Measurements from ENCODE around the gene KIF3A.

Gene KIF3A

DNA sequence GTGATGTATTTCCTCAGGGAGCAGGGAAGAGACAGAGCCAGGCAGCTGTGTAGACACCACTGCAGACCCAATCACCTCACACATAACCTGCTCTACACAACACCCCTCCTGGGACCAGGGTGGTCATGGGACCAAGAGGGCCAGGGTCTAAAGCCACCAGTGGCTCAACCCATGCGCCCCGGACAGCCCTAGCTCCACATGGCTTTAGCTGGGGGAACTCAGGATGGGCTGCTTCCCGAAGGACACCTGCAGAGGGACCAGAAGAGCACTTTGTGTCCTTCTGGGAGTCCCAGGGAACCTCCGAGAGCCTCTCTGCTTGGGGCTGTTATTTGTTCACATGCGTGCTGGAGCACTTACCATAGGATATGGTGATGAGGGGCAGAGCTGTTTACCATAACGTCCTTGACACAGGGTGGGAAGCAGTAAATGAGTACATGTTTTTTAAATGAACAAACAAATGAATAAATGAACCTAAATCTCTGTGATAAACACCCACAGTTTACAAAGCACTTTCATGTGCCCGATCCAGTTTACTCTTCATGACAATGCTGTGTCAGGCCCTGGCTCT, 27.4 kb upstream of the KIF3A start:
- DNase-seq = no peak
- Mint-ChIP-seq H3K9me3 (no peaks in the 10 kb centered on the region), H3K27me3 (peaks cover 0 to 18% of the 10 kb centered on the region in 2 donors)

GRCh38 chr5:132764051-132764450, 26.7 kb upstream of the KIF3A start:
- no peak for DNase-seq

More for the DNA sequence above, 27.4 kb upstream of the KIF3A start:
- no peak overlapping the region for H3K27ac Mint-ChIP-seq
- H3K36me3 Mint-ChIP-seq = peaks cover 0 to 7% of the 10 kb centered on the region in 2 donors
- ATAC-seq (replicated peaks) = no peak
- H3K4me3 Mint-ChIP-seq = no peak overlapping the region
- H3K4me1 Mint-ChIP-seq = peaks cover 0 to 4% of the 10 kb centered on the region in 2 donors

GRCh38 chr5:132763181-132764036, 26.1 kb upstream of the KIF3A start:
- Mint-ChIP-seq H3K9me3 (no peaks in the 10 kb centered on the region), H3K4me1 (peaks cover 0 to 4% of the 10 kb centered on the region in 2 donors), H3K27me3 (peaks cover 0 to 12% of the 10 kb centered on the region in 2 donors), H3K4me3 (no peak overlapping the region), H3K36me3 (peaks cover 0 to 7% of the 10 kb centered on the region in 2 donors), H3K27ac (no peak overlapping the region)
- DNase-seq = no peak
- ATAC-seq (replicated peaks) = no peak

More at GRCh38 chr5:132764051-132764450, 26.7 kb upstream of the KIF3A start:
- Mint-ChIP-seq H3K27me3 (peaks cover 0 to 18% of the 10 kb centered on the region in 2 donors), H3K4me1 (peaks cover 0 to 4% of the 10 kb centered on the region in 2 donors), H3K4me3 (no peak overlapping the region), H3K9me3 (no peaks in the 10 kb centered on the region), H3K36me3 (peaks cover 0 to 7% of the 10 kb centered on the region in 2 donors), H3K27ac (no peak overlapping the region)
- ATAC-seq (replicated peaks) = no peak

- Mint-ChIP-seq H3K4me1 (peaks cover 0 to 4% of the 10 kb centered on the region in 2 donors), H3K9me3 (no peaks in the 10 kb centered on the region), H3K27ac (no peak overlapping the region), H3K27me3 (peaks cover 0 to 10% of the 10 kb centered on the region in 2 donors), H3K4me3 (no peak overlapping the region), H3K36me3 (peaks cover 0 to 7% of the 10 kb centered on the region in 2 donors)
- ATAC-seq (replicated peaks) (no peak), DNase-seq (no peak)
These were observed 25.1 kb upstream of the KIF3A start for GRCh38 chr5:132762246-132763000.

DNA sequence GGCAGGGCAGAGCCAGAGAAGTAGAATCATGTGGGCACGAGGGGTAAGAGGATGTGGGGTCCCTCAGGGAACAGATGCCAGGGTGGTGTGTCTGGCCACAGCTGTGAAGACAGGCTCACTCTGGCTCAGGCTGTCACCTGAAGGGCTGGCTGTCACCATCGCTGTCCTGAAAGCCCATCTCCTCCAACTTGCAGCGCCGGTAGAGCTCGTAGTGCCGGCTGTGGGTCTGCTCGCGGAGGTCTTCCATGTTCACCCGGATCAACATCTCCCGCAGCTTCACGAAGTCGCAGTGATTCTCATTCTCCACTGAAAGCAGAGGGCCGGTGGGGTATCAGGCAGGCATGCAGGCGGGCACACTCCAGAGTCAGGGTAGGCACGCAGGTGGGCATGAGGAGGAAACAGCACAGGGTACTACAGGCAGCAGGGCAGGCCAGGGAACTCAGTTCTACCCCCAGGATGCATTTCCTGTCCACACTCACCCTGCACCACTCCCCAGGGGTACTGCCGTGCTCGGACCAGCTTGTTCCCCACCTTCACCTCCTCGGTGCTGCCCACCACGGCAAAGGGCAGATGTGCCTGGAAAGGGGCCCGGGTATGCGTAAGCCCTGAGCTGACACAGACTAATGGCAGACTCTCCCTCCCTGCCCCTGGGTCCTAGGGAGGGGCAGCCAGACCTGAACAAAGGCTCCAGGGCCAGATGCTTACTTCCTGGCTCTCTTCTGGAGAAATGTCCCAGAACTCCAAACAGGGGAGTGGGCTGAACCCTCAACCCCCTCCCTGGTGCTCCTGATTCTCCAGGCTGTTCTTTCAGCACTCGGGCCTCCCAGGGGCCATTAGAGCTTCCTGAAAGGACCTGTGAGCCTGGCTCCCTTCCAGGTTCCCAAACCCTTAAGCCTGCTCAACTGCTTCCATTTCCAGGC, 24.2 kb upstream of the KIF3A start:
- Mint-ChIP-seq H3K4me3 (no peak overlapping the region), H3K27ac (no peak overlapping the region), H3K4me1 (peaks cover 0 to 4% of the 10 kb centered on the region in 2 donors), H3K36me3 (peaks cover 0 to 7% of the 10 kb centered on the region in 2 donors), H3K9me3 (no peaks in the 10 kb centered on the region), H3K27me3 (peaks cover 0 to 2% of the 10 kb centered on the region in 2 donors)
- DNase-seq (no peak), ATAC-seq (replicated peaks) (no peak)

DNA sequence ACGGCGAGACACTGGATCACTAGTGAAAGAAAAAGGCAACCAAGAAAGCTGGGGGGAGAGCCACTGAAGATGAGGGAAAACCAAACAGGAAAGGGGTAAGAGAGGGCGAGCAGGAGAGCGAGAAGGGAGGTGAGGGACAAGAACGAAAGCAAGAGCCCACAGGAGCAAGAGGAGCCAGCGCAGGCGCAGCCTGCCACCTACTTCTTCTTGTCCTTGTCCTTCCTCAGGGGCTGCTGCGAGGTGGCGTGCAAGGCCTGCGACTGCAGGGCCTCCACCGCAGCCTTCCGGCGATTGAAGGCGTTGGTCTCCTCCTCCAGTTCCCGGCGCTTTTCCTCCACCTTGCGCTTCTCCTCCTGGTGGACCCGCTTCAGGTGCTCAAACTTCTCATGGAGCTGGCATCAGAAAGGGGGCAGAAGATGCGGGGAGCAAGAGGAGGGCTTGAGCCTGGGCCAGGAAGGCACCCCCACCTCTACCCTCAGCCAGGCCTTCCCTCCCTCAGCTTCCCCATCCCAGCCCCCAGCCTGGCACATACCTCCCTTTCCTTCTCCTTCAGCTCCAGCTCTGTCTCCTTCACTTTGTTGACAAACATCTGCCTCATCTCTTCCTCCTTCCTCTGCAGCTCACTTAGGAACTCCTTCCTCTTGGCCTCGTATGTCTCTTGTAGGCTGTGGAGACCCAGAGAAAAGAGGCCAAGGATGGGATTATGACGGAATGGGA, 23.4 kb upstream of the KIF3A start:
- Mint-ChIP-seq H3K27me3 (no peaks in the 10 kb centered on the region), H3K9me3 (no peaks in the 10 kb centered on the region), H3K4me3 (no peak overlapping the region), H3K27ac (no peak overlapping the region), H3K36me3 (peaks cover 0 to 7% of the 10 kb centered on the region in 2 donors), H3K4me1 (peaks cover 0 to 4% of the 10 kb centered on the region in 2 donors)
- DNase-seq = no peak
- no peak for ATAC-seq (replicated peaks)

DNA sequence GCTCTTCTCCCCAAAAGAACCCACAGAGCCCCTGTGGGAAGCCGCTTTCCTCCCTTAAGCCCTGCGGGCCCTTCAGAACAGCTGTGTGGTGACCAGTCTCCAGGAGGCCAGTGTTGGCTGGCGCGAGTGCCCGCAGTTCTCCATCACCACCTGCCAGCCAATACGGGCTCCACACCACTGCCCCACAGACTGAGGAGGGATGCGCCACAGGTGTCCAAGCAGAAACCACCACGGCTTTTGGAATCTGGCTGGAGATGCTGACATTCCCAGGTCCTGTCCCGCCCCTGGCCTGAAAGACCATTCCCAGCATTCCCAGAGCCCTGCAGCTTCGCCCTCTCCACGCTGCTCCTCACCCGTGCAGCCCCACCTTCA, 22.7 kb upstream of the KIF3A start:
- no peak overlapping the region for H3K27ac Mint-ChIP-seq
- H3K36me3 Mint-ChIP-seq = peaks cover 0 to 7% of the 10 kb centered on the region in 2 donors

GRCh38 chr5:132759114-132760048, 22.0 kb upstream of the KIF3A start:
- Mint-ChIP-seq H3K36me3 (peaks cover 0 to 7% of the 10 kb centered on the region in 2 donors), H3K4me1 (peaks cover 0 to 4% of the 10 kb centered on the region in 2 donors), H3K27me3 (peaks cover 0 to 10% of the 10 kb centered on the region in 2 donors), H3K9me3 (no peaks in the 10 kb centered on the region), H3K4me3 (no peak overlapping the region), H3K27ac (no peak overlapping the region)
- DNase-seq (no peak), ATAC-seq (replicated peaks) (no peak)

More for the DNA sequence above, 22.7 kb upstream of the KIF3A start:
- DNase-seq = no peak
- peaks cover 0 to 4% of the 10 kb centered on the region in 2 donors for H3K4me1 Mint-ChIP-seq
- ATAC-seq (replicated peaks) = no peak
- H3K27me3 Mint-ChIP-seq = peaks cover 0 to 4% of the 10 kb centered on the region in 2 donors
- H3K4me3 Mint-ChIP-seq = no peak overlapping the region
- no peaks in the 10 kb centered on the region for H3K9me3 Mint-ChIP-seq

DNA sequence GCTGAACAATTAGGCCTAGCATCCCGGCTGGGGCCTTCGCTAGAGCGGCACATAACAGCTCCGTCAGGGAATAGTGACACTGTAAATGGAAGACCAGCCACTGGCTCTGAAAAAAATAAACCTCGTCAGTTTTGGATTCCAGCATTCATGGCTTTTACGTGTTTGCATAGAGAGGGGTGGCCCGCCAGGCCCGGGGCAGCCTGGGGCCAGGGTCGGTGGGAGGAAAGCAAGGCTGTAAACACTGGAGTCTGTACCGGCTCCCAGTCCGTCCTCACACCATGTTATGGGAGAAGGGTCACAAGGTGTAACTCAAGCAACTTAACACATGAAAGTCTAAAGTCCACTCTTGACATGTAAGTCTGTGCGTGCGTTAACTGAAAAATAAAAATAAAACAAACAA, 21.1 kb upstream of the KIF3A start:
- H3K36me3 Mint-ChIP-seq = peaks cover 0 to 5% of the 10 kb centered on the region in 2 donors
- peaks cover 0 to 4% of the 10 kb centered on the region in 2 donors for H3K4me1 Mint-ChIP-seq
- H3K27me3 Mint-ChIP-seq = peaks cover 0 to 17% of the 10 kb centered on the region in 2 donors
- no peak for ATAC-seq (replicated peaks)
- H3K4me3 Mint-ChIP-seq = no peak overlapping the region
- H3K27ac Mint-ChIP-seq = no peak overlapping the region
- DNase-seq = no peak
- no peaks in the 10 kb centered on the region for H3K9me3 Mint-ChIP-seq

DNA sequence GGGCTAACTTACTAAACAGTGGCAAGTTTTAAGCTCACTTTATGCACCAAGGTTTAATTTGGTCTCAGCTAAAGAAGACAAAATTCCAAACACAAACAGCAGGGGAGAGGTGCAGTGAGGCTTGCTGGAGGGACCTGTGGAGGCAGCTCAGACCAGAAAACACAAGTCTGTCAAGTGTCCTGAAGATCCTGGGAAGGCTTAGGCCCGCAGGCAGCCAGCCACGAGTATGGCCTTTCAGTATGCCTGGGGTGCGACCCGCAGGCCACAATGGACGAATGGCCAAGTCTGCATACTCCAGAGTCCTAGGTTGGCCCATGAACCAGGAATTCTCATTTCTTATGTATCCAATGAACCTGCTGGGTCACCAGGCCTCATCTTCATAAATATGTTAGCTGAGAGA, 19.2 kb upstream of the KIF3A start:
- Mint-ChIP-seq H3K9me3 (no peaks in the 10 kb centered on the region), H3K4me1 (peaks cover 4 to 7% of the 10 kb centered on the region in 2 donors), H3K36me3 (no peaks in the 10 kb centered on the region), H3K27ac (no peak overlapping the region), H3K27me3 (peaks cover 4 to 30% of the 10 kb centered on the region in 2 donors), H3K4me3 (no peak overlapping the region)
- DNase-seq (no peak), ATAC-seq (replicated peaks) (no peak)

GRCh38 chr5:132754947-132755346, 17.6 kb upstream of the KIF3A start:
- Mint-ChIP-seq H3K27ac (no peak overlapping the region), H3K27me3 (peaks cover 4 to 30% of the 10 kb centered on the region in 2 donors), H3K4me1 (peaks cover 11 to 16% of the 10 kb centered on the region in 2 donors), H3K9me3 (no peaks in the 10 kb centered on the region), H3K36me3 (no peaks in the 10 kb centered on the region), H3K4me3 (no peak overlapping the region)
- DNase-seq = no peak
- no peak for ATAC-seq (replicated peaks)

DNA sequence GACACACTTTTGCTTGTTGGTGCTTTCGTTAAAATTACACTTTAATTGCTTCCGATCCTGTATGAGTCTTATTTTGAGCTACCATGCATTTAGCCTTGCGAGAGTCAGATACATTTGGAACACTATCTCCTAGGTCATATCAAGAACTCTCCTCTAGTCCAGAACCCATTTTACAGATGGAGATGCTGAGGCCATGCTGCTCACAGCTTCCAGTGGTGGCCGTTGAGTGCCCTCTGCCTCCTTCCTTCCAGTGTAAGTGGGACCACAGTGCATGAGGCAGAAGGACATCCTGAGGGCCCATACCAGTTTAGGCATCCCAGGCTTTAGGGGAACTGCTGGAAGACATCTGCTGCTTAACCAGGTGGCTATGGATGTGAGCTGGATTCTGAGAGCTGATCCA, 16.8 kb upstream of the KIF3A start:
- no peaks in the 10 kb centered on the region for H3K9me3 Mint-ChIP-seq
- peaks cover 11 to 16% of the 10 kb centered on the region in 2 donors for H3K4me1 Mint-ChIP-seq
- no peak for ATAC-seq (replicated peaks)
- H3K4me3 Mint-ChIP-seq = no peak overlapping the region
- H3K27ac Mint-ChIP-seq = no peak overlapping the region
- DNase-seq = no peak
- no peaks in the 10 kb centered on the region for H3K36me3 Mint-ChIP-seq
- peaks cover 4 to 30% of the 10 kb centered on the region in 2 donors for H3K27me3 Mint-ChIP-seq

Measured in stimulated activated naive B cell treated with anti-CD40 and anti-IgM and Interleukin-4, amounts not matched to agents 10 μg/mL and 1 μg/mL and 100 μg/mL, for 72 hours (primary cell).